Activated T-cell treated with anti-CD3 and anti-CD28 coated beads for 4 hours (primary cell): Measurements from ENCODE around the gene OGDH.
A peak's percentile ranks its signal among the peaks of the same experiment; 100 is the strongest.
"Not testable (repeated sequence)": the region's sequence is repeated elsewhere in the genome, so short reads cannot be mapped to it uniquely, and the experiment has no call there.

Experiments
- DNase-seq: peaks from one replicate; pipeline ENCODE4 v3.0.0-alpha.2; 2020

Gene OGDH

DNA sequence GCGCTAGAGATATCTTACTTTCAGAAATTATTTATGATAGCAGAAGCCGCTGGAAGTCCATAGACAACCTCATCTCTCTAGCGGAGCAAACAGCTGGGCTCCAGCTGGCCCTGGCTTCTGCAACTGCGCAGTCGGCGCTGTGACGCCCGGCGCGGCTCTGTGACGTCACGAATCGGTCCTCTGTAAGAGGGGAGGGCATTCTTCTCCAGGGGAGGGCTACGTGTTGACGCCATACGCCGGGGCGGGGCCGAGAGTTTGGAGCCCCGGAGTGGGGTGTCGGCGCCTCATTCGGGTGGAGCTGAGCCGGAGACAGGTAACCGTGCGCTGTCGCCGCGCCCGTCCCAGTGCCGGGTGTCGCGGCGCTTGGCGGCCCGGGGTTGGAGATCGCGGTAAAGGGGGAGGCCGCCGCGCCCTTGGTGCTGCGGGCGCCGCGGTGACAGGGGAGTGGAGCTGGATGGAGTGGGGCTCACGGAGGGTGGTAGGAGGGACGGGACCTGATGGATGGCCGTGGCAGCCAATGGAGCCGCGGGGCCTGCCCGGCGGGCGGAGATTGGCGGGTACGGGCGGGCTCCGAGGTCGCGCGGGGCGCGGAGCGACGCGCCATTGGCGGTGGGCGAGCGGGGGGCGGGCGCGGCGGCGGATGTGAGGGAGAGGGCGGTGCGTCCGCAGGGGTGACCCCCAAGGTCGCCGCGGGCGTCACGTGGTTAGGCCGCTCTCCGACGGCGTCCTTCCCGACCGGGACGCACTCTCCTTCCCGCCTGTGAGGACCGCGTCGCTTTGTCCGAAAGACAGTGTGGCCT is at the start of gene OGDH:
Gene OGDH (plus strand): TSS at position 287 of the 800 bp plus-strand sequence. CDS start 17,717 bp downstream, outside the sequence.
- DNase-seq: peak; percentile 99

DNA sequence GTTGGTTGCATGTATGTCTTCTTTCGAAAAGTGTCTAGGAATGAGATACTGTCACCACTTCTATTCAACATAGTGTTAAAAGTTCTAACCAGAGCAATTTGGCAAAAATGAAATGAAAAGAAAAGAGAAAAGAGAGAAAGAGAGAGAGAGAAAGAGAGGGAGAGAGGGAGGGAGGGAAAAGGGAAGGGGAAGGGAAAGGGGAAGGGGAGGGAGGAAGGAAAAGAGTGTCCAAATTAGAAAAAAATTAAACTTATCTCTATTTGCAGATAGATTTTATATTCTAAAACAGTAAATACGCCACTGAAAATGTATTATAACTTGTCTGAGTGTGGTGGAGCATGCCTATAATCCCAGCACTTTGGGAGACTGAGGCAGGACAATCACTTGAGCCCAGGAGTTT is 48.9 kb upstream of the OGDH start:
- no peak for DNase-seq

DNA sequence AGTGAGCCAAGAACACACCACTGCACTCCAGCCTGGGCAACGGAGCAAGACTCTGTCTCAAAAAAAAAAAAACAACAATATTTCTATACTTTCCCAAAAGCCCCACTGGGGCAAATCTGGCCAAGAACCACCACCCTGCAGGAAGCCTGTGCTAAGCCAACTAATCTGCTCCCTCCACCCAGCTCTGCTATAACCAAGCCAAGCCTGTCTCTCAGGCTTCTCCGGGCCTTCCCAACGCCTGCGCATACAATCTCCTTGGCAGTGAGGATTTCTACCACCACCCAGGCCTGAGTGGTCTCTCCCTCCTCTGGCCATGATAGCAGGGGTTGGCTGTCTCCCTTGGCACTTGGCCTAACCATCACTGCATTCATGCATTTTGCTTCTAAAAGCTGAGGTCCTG is 46.9 kb upstream of the OGDH start:
- no peak for DNase-seq

DNA sequence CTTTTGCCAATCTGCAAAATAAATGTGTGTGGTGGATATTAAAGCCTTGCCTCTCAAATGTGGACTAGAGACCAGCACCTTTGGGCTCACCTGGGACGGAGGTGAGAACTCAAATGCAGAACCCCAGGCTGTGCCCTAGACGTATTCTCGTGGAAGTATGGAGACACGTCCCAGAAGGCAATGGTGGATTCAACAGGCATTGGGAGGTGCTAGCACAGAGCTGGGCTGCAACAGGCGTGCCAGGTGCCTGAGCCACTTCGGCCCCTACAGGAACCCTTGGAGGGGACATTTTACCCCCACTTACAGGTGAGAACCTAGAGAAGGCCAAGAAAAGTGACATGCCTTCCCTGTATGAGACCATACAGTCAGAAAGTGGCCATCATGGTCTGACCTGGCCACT is 44.9 kb upstream of the OGDH start:
- DNase-seq: no peak

DNA sequence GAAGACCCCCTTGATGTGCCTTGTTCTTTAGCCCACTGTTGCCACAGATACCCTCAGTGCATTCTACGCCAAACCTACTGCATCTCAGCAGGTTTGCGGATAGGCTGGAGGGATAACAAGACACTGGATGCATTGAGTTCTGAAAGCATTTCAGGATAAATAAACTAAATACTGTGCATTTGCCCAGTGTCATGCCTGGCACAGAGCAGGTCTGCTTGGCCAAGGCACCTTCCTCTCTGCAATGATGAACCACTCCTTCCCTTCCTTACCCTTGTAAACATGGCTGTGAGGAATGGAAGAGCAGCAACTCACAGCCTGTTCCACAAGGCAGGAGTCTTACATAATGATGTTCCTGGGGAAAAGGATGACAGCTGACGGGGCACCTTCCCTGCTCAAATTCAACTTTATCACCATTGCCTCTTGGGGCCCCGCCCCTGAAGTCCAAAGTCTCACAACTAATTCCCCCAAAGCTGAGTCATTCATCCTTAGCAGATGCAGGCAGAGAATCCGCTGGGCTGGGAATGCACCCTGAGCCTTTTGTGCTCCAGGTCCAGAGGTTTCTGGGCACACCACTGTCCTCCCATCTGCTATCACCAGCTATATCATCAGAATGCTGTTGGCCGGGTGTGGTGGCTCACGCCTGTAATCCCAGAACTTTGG is 44.3 kb upstream of the OGDH start:
- no peak for DNase-seq

DNA sequence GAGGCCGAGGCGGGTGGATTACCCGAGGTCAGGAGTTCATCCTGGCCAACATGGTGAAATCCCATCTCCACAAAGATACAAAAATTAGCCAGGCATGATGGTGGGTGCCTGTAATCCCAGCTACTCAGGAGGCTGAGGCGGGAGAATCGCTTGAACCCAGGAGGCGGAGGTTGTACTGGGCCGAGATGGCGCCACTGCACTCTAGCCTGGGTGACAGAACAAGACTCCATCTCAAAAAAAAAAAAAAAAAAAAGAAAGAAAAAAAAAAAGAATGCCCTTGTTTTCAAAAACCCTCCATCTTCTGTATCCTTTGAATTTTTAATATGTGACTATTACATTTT is 43.8 kb upstream of the OGDH start:
- not testable (repeated sequence) for DNase-seq

DNA sequence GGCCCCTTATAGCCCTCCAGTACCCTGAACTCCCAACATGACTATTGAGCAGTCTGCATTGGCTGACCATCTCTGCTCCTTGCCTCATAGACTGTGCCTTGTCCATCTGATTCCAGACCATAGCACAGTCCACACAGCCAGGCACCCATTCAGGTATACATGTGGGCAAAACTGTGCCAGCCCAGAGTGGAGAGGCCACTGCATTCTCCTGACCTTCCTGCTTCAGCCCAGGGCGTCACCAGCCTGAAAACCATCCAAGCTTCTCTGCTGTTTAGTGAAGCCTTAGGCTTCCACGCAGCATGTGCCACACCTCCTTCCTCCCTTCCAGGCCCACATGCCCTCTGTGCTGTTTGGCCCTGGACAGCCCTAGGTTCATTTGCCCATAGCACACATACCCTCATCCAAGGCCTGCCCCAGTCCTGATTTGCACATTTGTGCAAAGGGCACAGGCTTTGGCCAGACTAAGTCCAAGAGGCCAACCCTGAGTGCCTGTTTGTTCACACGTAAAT is 43.2 kb upstream of the OGDH start:
- no peak for DNase-seq

DNA sequence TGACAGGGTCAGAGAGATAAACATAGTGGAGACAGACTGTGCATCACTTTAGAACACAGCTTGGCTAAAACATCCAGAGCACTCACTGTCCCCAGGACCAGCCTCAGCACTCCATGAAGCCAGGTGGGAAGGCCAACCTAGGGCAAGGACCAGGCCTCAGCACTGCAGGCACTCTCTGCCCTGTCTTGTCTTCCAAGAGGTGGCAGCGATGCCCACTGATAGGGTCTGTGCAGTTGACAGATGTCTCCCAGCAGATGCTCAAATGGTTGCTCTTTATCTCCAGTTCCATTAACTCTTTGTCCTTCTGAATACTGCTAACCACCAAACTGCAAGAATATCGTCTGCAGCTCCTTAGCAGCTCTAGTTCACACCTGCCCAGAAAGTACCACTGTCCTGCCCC is 41.8 kb upstream of the OGDH start:
- no peak for DNase-seq

DNA sequence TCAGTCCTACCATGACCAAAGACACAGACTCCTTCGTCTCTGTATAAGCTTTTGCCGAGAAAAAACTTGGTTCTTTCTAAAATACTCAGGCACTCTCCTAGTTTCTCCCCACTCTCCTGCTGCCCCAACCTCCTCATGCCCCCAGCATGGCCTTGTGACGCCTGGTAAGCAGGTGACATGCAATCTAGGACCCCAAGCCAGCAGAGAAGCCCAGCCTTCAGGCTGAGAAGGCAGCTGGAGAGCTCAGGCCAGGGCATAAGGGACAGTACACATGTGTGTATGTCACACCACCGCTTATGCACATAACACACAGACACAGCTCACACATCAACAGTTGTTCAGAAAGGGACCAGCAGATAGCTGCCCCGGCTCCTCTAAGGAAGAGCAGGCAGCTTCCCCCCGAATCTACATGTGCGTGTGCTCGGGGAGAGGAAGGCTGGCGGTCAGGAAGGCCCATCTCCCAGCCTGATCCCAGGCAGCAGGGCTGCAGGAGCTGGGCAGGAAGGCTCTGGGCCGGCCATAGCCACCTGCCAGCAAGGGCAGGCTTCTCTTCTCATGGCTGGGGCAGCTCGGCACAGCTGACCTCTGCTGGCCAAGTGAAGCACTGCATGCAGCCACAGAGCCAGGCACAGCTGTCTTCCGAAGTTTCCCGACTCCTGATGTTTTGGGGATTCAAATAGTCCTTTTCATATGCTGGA is 41.2 kb upstream of the OGDH start:
- peak; percentile 48 for DNase-seq

DNA sequence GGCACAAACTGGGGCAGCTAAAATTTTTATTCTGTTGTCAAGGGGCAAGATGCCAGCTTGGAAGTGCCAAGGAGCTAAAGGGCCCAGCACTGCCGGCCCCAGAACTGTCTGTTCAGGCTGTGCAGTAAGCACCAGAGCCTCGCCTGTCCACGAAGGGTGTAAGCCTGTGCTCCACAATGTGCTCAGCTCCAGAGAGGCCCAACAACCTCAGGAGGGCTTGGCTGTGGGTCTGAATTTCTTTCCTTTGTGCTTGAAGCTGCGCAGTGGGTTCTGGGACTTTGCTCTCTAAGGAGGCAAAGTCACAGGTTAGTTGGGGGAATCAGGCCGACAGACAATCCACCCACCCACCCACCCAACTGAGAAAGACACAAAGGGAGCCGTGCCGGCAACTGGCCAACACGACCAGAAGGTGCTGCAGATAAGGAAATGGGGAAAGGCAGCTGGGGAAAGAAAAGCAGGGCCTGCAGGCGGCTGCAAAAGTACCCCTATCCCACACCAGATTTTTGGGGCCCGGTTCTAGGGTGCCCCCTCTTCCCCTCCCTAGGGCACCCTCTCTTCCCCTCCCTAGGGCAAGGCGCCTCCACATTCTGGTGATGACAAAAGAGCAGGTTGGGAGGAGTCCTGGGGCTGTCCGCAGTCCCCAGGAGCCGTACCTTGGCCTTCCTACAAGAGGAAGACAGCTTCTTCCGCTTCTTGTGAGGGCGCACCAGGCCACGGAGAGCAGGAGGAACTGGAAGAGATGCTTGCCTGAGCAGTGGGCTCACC is 40.5 kb upstream of the OGDH start:
- no peak for DNase-seq

DNA sequence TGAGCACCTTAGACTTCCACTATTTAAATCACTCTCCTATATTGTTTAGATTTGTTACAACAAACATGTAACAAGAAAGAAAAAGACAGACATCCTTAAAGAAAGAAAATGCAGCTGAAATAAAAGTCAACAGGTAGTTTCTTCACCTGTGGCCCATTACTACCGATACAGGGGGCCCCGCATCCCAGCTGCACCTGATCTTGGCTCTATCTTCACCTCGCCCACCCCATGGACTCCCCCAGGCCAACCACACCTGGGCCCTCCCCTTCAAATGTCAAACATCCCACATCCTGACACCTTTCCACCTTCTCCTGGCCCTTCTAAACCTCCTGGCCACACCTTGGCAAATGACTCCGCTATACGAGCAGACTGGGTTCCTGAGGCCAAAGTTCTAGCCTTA is 39.7 kb upstream of the OGDH start:
- no peak for DNase-seq

DNA sequence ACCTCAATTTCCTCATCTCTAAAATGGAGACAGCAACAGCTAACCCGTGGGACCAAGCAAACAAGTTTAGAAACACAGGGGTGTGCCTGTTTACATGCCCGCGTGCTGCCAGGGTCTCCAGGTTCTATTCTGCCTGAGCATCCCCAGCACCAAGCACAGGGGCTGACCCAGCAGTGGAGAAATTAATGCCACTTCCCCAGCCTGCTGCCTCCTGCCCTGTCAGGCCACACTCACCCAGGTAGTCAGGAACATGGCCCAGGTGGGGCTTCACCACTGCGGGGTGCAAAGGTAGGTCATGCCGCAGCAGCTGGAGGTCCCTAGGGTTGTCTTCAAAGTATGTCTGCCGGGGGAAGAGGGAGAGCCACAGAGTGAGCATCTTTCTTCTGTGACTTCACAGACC is 38.5 kb upstream of the OGDH start:
- DNase-seq: no peak

DNA sequence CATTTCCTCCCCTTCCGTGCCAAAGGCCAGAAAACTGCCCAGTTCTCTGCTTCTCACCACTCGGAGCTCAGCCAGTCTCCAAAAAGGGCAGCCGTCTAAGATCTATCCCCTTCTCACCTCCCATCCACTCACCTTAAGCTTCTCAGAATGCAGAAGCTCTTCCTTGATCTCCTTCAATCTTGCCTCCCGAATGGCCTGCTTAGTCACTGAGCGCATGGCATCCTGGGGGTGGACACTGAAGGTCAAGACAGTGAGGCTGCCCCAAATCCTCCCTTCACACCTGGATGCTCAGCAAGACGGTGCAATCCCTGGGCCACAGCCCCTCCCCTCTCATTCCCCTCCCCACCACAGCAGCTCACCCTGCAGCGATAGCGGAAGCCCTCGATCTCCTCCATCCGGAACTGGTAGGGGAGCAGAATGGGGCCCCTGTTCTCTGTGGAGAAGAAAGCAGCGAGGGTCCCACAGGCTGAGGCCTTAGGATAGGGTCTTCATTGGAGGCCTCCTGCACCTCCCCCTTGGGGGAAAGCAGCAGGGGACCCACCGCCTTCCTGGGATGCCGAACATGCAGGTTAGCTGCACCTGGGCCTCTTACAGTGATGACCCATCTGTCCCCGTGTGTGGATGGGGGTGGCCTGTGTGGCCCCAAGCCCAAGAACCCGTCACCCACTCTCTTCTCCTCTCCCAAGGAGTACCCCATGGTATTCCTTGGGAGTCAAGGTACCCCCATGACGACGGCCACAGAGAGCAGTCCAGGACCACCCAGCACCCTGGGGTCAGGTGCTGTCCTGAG is 37.5 kb upstream of the OGDH start:
- DNase-seq: no peak

DNA sequence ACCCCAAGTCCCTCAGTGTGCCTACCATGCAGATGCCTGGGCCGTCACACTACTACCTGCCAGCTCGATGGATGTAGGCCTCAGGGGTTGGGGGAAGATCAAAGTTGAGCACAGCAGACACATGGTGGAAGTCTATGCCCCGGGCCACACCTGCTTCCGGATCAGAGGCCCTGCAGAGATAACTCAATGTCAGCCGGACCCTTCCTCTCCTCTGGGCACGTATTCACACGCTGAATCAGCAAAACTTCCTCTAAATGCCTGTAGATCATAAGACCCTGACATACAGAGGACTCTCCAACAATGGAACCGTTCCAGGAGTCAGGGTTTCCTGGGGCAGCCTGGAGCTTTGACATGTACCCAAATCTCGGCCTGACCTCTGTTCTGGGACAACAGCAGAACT is 36.5 kb upstream of the OGDH start:
- no peak for DNase-seq

DNA sequence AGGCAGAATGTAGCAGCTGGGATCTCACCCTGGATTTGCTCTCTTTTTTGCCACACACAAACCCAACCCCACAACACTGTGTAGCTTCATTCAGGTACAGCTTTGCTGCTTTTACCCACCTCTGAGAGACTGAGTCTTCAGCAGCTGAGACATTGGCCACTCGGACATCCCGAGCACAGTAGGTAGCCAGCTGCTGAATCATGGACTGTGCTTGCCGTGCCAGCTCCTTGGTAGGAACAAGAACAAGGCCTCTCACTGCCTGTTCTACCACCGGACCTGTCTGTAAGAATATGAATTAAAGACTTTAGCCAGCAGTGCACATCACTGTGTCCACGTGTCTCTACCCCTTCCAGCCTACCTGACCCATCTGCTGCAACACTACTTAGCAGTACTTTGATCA is 33.7 kb upstream of the OGDH start:
- no peak for DNase-seq

DNA sequence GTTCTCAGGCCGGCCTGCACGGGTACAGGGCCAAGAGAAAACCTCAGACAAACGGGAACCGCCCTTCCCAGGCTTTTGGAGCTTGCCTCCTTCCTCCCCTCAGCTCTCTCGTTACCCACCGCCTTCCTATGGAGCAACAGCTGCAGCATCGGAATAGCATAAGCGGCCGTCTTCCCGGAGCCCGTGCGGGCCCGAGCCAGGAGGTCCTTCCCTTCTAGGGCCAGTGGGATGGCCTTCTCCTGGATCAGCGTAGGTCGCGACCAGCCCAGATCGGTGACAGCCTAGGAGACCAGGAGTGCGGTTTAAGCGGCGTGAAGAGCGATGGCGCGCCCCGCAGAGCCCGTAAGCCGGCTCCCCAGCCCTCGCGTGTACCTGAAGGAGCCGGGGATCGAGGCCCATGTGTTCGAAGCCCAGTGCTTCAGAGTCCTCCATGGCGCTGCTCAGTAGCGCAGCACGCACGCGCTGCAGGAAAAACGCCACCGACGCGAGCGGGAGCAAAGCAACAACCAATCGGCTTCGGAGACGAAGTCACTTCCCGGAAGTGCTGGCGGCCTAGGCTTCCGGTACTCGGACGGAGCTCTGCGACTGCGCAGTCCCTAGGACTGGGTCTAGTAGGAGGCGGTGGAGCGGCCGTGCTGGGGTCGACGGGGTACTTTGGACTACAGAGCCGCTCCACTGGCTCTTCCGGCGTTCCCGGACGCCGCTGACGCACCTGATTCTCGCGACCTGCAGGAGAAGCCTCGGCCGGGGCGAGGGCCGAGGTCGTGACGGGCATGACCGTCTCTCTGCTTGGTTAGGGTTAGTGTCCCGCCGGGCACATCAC is 32.8 kb upstream of the OGDH start, which contains the start of gene DDX56:
Gene DDX56 (minus strand): TSS at position 445 of the 823 bp plus-strand sequence. CDS start 13 bp downstream, at position 432.
- peak; percentile 89 for DNase-seq

DNA sequence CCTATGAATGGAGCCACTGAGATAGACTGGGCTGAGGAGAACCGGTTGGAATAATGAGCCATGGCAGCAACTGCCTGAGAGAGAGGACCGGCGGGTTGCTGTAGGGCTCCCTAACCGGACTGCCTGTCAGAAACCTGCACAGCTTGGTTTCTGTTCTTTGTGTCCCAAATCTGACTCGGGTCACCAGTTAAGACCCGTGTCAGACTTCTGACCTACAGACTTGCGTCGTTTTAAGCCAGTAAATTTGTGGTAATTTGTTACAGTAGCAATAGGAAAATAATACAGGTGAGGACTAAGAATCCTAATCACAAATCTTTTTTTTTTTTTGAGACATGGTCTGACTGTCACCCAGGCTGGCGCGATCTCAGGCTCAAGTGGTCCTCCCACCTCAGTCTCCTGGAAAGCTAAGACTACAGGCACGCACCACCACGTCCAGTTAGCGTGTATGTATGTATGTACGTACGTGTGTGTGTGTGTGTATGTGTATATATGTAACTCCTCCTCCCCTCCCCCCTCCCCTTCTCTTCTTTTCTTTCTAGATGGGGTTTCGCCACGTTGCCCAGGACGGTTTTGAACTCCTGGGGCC is 32.0 kb upstream of the OGDH start:
- no peak for DNase-seq

DNA sequence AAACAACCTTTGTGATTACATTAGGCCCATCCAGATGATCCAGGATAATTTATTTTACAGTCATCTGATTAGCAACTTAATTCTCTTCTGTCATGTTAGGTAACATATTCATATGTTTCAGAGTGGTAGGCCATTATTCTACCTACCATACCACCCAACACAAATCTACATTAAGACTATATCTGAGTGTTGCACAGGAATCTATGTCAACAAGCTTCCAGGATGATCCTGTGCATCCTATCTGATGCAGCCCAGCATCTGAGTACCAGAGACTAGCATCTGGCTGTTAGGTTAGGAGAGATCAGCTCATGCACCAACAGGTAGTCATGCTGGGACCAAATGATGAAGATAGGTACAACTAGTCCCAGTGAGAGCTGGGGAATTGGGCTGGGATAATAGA is 31.4 kb upstream of the OGDH start:
- no peak for DNase-seq

DNA sequence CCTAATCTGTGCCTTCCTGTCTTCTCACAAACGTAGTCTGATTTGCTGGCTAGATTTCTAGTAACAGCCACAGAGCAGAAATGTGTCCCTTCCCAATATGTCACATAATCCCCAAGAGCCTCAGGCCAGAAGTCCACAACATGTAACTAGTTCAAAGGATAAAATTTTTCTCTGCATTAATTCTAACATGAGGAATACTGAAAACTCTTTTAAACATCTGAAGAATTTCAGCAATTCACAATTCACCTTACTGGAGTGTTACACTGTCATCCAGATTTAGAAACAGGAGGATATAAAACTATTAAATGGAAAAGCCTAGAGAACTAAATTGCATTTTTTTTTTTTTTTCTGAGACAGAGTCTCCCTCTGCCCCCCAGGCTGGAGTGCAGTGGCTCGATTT is 30.2 kb upstream of the OGDH start:
- DNase-seq: no peak

DNA sequence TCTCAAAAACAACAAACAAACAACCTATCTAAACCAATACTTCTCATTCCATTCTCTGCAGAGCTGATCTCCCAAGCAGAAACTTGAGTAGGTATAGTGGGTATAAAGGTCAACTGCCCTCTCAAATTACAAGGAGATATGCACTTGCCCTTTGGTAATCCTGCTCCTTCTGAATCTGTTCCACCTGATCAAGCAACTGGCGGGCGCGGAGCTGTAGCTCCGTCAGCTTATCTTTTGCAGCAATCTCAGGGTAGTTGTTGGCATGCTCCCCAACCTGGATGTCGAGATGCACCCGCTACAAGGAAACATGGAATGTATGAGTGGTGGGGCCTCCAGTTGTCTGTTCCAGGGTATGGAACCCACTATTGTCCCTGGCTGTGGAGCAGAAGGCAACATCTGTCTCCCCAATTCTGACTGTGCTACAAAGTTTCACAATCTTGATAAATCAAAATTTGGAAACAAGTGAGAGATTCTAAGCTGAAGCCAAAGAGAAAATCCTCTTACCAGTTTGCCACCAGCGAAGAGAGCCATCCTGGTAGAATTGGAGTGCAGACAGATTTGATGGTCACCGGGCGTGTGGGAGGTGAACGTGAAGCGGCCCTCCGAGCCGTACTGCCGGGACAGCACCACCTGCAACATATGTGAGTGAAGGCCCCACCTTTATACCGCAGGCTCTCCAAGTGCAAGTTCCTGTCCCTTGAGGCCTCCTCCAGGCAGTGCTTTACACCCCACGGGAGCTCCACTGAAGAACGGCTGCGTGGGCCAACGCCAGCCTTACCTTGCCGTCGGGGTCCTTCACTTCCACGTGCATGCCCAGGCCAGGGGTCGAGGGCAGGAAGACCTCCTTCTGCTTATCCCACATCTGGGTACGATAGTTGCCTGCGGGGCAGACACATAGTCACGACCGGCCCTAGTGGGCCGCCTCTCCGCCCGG is 25.2 kb upstream of the OGDH start:
- peak; percentile 14 for DNase-seq
